Fibroblast of skin of back (primary cell): ENCODE results near the gene VAC14.
A peak's percentile ranks its signal among the peaks of the same experiment; 100 is the strongest.

Experiments
- DNase-seq: peaks from one replicate; pipeline ENCODE4 v3.0.0-alpha.2; 2013

Gene VAC14

DNA sequence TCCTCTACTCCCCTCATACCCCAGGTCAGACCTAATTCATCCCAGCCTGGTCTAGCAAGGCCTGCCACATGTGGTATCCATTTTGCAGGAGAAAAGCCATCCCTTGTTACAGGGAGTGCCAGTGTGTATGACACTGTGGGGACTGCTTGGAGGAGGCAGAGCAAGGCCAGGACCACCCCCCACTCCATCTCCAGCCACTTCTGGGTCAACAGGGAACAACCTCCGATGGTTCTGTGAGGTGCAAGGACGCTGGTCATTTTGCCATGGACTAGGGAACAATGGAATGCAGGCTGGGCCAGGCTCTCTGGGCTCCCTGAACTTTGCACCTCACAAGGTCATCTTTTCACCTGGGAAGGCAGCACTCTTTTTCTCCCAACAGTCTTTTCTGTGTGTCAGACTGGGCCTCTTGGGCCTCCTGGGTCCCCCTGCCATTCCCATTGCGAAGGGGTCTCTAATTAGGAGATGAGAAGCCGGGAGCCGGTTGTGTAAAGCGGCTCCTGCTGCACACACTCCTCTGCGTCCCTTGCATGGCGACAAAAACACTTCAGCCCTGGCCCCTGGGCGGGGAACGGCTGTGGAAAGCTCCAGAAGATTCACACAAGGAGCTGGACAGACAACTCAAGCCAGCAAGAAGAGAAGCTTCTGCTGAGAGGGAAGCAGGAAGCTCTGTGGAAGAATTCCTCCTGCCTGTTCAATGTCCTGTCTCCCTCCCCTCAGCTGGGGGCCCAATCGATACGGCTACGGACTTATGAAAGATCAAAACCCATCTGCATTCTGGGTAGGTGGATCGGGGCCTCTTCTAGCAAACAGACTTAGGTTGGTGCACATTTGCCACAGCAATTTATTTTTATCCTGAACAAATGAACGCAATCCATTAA, 76.6 kb downstream of the VAC14 start:
- no peak for DNase-seq

DNA sequence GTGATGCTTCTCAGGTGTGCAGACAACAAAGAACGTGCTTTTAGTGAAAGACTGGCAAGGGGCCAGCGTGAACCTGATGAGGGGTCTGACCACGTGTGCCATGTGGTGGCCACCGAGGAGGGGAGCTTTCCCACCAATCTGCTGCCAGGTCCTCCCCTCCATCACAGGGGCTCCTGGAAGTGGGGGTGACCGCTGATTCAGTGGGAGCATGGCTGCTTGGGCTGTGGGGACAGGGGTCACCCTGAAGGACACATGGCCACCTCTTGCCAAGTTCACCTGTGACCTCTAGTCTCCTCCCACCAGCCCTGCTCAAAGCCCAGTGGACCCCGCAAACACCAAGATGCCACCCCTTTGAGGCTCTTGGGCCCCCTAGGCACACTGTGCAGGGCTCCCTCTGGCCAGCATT, 77.2 kb downstream of the VAC14 start:
- no peak for DNase-seq

DNA sequence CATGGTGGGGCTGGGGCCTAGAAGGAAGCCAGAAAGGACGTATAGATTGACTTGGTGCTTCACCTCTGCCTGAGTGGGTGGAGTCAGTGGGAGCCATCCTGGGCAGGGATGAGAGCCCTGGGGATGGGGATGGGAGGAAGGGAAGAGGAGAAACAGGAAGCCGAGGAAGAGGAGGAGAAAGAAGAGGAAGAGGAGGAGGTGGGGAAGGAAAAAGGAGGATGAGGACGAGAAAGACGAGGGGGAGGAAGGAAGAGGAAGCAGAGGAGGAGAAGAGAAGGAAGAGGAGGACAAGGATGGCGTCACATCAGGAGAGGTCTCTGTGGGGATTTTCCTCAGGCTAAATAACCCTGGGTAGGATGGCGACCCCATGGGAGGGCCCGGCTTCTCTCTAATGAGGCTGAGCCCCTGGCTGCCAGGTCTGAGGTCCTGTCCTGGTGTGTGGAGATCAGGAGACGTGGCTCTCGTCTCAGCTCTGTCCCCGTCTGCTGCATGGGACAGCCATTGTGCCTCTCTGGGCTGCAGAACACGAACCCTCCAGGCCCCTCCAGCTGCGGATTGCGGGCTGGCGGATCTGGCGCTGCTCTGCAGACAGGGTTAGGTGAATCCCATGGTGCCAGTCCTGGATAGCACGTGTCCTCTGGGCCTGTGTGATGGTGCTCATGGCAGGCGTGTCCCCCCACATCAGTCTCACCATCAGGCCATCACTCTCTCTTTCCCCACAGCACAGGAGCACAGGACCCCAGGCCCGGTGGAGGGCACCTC, 79.6 kb downstream of the VAC14 start:
- no peak for DNase-seq

DNA sequence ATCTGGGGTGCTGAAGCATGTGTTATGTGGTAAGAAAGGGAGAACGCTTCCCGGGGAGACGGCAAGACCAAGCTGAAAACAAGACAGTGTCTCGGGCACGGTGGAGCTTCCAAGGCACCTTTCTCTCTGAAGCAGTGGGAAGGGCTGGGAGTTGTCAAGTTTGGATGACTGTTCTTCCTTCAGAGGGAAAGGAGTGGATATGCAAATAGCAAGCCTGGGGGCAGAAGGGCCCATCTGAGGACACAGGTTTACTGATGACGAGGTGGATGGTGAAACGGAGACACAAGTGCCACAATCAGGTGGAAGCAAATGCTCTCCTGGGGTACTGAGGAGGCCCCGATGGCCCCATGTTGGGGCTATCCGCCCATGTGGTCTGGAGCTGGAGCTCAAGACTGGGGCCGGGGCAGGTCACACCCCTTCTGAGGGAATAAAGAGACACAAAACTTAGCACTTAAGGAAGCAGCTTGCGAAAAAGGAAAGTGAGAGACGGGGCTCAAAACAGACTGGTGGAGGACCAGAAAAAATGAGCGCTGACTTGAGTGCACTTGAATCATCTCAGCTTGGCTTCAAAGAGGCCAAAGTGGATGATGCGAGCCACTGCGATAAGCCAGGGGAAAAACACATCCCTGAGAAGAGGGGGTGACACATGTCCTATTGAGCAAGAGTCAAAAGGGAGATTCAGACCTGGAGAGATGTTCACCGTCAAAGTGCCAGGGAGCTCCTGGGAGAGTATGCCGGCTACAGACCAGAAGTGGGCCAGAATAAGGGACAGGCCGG, 80.3 kb downstream of the VAC14 start:
- DNase-seq: no peak

DNA sequence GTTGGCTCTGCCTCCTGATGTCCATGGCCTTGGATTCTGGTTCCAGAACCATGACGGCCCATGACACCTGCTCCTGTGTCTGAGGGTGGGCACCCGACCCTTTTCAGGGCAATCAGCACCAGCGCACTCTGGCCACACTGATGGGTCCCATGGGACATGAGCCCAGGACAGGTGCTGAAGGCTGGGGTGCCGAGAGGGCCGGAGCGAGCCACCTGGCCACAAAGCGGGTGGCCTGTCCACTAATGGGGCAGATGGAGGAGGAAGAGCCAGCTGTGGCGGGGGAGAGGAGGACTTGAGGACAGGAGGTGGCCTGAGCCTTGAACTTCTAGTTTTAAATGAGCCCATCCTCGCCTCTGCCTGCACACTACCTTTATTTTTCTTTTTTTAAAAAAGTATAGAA, 83.9 kb downstream of the VAC14 start:
- no peak for DNase-seq

DNA sequence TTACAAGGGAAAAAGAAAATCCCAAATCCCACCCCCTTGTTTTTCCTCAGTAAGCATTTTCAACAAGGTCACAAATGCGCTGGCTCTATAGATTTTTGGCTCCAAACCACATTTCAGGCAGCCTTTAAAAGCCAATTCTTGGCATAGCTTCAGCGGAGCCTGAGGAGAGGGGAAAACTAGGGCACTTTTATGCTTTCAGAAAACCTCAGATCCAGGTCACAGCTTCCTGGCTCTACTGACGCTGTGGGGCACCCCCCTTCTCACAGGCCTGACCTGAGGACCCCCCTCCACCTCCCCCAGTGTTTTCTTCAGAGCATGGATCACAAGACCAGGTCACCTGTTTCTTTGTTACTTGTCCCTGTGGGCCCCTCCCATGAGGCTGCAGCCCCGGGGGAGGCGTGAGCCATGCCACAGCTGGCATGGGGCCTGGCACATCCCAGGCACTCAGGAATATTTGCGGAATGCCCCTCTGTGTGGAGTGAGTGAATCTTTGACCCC, 85.0 kb downstream of the VAC14 start:
- DNase-seq: peak; percentile 73

DNA sequence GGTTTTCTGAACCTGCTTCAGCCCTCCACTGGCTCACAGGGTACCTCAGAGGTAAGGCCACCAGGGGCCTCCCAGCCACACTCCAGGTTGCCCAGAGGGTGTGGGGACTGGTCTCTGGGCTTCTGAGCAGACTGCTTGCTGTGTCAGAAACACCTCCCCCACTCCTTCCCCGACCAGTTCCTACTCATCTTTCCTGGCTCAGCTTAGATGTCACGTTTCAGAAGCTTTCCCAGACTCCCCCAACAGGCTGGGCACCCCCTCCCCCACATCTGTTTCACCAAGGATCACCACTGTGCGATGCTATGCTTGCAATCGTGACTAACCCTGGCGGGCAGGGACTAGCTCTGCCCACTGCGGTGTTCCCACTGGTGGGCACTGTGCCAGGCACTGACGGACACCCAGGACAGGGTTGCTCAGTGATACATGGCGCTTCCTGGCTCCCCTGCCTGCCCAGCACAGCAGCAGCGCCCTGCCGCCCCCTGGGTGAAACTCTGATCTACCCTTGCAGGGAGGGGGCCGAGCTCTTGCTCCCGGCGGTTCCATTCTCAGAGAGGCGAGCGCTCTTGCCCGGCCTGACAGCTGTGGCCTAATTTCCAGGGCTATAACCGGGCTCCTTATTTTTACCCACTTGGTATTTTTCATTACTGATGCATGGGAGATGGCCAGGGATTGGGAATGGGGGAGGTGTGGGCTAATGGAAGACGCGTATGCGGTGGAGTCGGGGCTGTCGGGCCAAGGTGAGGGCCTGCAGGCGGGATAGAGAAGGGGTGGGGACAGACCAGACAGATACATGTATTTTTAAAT, 85.7 kb downstream of the VAC14 start:
- DNase-seq: peak; percentile 99

DNA sequence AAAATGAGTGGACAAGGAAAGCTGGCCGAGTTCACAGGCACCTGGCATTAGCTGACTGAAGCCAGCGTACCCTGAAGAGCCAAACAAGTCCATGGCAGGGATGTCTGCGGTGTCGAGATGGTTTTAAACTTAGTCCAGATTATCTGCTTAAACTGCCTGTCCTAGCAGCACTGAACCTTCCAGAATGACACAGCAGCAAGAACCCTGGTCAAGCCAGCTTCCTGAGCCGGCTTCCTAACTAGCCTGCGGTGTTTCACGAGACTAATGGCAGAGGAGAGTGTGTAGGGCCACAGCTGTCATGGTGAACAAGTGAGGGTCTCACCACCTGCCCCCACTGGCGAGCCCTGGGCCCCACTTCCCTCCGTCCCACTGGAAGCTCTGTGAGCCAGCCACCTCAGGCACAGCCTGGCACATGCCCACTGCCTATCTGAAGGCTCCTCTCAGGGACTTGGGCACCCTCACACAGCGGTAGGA, 86.3 kb downstream of the VAC14 start:
- DNase-seq: no peak

DNA sequence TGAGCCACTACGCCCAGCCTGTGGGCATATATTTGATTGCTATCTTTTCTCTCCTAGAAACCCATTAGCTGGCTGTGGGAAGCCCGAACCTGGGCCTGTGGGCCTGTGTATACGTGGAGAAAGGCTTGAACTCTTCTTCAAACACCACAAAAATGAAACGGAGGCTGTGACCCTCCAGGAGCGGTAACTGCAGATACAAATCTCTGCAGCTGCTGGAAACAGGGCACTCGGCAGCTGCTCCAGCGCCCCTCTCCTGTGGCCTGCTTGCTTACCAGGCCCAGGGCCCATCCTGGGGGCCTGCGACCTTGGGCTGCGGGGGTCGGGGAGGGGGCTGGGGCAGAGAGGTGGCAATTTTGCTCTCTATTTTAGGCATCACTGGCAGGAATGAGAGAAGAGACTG, 87.1 kb downstream of the VAC14 start:
- no peak for DNase-seq

DNA sequence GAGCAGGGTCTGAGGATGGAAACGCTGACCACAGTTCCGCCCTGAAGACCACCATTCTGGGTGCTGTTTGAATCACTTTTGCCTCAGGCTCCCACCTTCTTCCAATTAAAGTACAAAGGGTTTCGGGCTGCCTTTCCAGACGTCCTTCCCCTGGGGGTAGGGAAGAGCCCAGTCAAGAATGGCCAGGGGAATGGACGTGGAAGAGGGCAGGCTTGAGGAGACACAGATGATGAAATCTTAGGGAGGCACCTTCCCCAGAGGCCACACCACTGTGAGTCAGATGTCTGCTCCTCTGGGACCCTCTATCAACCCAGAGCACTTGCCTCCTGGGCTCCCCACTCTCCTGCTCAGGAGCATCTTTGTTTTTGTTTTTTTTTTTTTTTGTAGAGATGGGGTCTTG, 87.6 kb downstream of the VAC14 start:
- peak; percentile 40 for DNase-seq

DNA sequence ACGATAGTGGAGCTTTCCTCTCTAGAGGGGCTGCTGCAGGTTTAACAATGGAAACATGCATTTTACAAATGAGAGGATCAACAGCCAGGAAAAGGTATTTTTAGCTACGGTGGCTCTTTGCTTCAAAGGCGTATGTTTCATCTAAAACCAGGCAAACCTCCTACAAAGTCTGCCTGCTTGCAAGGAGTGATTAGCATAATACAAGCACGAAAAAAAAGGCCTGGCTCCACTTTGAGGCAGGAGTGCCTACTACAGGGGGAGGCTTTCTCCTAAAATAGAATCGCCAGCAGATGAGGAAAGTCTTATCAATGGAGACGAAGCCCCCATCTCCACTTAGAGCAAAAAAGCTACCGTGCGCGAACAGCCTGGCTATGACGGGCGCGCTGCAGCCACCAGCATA, 88.0 kb downstream of the VAC14 start:
- DNase-seq: no peak

DNA sequence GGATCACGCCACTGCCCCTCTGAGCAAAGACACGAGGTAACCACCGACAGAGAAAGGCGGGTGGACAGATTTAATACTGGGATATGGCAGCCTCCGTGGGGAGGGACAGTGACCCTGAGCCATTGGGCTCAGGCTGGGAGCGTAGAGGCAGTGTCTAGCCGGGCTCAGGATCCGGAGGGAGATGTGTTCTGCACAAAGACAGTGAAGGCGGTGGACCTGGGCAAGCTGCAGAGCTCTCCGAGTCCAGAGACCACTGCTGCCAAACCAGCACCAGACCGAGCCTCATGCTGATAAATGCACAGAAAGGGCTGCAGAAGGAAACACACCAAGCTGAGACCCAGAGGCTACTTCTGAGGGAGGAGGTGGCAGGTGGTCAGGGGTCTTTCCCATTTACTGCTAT, 88.6 kb downstream of the VAC14 start:
- DNase-seq: no peak

DNA sequence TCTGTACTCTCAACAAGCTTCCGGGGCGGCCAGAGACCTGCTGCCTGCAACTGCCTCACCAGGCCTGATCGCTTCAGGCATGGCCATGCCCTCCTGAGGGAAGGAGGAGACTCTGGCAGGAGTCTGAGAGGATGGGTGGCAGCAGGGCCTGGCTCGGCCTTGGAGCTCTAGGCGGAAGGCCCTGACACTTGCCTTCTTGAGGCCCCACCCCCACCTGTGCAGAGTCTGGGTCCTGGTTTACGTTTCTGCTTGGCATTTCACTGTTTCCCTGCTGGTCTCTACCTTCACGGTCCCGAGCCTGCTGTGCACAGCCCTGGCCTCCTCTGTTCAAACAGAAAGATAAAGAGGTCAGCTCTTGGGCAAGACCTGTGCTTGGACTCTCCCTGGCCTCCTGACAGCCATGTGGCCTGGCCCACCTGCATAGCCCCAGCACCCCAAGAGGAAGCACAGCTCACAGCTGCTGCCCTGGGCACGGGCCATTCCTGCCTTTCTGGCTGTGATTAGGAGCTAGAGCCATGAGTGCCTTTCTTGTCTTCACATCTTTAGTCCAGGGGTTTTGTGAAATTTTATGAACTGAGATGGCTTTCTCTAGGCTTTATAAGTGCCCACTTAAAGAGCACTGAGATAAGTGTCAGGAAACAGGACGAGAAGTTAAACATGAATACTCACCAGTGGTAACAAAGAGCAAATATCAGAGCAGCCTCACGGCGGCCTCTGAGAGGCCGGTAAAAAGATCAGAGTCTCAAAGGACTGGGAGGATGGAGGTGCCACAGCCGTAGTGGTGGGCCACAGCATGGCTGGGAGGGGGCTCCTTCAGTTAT, 89.5 kb downstream of the VAC14 start:
- no peak for DNase-seq

DNA sequence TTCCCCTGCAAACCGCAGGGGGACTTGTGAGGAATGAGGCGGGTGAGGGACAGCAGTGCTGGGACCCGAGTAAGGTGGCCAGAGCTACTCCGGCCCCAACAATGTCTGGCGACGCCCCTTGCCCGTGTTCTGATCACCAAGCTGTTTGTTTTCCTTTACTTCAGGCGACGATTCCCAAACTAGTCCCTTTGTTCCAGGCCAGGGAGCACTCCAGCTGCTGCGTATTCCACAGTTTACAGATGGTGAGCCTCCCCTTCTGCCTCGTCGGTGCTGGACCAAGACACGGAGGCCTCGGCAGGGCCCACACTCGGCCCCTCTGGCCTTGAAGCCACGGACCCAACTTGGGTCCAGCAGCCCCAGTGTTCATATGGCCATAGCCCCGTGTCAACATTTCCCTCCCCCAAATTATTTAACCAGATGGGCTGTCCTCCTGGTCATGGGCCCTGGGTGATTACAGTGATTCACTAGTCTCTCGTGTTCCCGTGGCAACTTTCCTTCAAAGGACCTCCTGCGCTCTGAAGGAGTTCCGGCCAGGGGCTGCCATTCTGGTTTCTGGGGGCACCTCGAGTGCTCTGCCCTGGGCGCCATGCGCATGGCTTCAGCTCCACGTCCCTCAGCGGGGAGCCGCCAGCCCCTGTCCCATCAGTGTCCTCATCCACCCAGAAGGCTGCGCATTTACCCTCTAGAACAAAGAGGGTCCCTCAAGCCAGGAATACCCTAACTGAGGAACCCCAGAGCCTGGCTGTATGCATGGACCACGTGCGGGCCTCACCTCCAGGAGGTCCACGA, 90.3 kb downstream of the VAC14 start:
- DNase-seq: no peak

DNA sequence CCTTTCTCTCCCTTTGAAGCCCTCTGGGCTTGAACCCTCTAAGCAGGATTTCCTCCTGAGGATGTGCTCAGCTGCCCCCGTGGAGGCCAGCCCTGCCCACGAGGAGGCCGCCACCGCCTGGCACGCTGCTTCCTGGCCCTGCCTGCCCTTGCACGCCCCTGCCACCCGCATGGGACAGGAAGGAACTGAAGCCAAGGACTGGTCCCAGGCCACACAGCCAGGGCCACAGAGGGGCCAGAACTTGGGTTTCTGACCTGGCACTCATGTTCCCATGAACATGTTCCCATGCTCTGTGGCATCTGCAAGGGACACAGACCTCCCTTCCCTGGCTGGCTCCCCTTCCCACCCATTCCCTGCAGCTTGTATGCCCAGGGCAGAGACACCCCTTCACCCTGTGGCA, 91.0 kb downstream of the VAC14 start:
- no peak for DNase-seq

DNA sequence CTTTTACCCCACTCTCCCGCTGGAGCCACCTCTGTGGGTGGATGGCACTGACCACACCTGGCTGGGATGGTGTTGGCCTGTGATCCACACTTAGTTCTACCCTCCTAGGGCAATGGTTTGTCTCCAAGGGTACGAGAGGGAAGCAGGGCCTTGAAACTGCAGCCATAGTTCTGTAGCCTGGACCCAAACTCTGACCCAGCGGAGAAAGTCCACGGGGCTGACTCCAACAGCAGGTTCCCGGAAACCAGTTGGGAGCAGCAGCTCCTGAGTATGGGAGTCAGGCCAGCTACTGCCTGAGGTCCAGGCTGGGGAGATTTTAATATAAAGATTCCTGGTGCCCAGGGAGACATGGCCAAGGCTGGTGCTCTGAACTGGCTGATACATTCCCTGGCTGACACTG, 91.5 kb downstream of the VAC14 start:
- DNase-seq: no peak

DNA sequence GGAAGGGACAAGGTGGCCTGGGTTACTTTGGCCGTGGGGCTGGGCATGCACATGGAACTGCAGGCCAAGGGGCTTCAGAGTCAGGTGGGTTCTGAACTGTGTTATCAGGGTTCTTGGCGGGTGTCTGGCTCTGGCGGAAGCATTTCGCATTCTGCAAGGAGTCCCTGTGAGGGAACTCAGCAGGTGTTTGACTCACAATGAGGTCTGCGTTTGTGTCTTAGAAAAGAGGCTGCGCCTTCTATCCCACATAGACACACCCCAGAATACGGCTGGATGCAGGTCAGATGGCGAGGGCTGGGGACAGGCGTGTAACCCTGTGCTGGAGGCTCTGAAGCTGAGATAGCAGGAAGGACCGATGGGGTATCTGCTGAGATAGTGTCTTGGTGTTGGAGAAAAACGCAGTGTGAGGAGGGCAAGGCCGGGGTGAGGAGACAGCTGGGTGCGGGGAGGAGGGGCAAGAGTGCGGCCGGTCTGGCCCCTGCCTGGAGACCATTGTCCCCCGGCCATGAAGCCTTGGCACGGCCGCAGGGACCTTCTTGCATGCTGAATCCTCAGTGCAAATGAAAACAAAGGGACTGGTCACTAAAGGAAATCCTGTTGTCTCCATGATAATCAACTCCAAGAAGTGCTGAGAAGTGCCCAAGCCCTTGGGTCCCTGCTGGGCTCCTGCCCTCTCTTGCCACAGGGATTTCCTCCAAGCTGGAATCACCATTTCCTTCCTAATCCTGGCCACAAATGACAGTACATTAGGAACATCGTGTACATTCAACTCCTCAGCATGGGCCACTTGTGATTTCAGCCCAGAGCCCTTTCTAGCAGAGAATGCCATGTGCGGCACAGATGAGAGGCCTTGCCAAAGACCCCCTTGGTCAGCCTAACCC, 92.4 kb downstream of the VAC14 start:
- DNase-seq: no peak

DNA sequence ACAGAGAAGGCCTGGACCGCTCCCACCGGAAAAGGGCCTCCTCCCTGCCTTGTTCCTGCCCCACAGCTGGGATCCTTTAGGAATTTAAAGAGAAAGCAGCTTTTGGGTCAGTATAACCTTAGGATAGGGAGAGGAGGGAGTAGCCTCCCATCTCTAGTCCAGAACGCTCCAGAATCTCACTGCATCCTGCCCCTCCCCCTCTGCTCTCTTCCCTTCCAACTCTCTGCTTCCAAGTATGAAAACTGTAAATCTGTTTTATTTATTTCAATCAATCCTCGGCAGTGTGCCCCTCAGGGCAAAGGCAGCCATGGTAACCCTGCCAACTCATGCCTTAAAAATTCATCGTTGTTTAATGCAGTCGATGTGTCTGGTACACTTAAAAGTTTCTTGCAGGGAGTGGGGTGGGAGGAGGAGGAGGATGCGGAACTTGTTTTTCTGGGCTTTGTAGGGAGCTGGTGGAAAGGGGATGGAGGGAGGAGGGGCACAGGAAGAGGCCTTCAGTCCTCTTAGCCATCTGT, 94.0 kb downstream of the VAC14 start:
- peak; percentile 94 for DNase-seq

DNA sequence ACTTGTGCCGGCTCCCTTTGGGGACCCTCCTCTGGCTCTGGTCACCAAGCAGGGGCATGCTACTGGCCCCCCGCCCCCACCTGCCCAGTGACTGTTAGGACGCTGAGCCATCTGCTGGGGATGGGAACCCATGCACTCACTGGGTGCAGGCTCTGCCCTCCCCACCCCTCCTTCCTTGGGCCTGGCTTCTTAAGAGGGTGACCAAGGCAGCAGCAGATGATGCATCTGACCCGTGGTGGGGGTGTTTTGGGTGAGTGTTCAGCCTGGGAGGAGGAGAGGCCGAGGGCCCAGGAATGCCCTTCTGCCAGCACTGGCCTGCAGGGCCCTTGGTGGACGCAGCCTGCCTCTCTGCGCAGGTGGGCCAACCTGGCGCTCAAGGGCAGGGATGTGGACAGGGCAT, 95.9 kb downstream of the VAC14 start:
- peak; percentile 22 for DNase-seq
